Measurements from ENCODE around the gene EMX2.
A peak's percentile ranks its signal among the peaks of the same experiment; 100 is the strongest.

DNA sequence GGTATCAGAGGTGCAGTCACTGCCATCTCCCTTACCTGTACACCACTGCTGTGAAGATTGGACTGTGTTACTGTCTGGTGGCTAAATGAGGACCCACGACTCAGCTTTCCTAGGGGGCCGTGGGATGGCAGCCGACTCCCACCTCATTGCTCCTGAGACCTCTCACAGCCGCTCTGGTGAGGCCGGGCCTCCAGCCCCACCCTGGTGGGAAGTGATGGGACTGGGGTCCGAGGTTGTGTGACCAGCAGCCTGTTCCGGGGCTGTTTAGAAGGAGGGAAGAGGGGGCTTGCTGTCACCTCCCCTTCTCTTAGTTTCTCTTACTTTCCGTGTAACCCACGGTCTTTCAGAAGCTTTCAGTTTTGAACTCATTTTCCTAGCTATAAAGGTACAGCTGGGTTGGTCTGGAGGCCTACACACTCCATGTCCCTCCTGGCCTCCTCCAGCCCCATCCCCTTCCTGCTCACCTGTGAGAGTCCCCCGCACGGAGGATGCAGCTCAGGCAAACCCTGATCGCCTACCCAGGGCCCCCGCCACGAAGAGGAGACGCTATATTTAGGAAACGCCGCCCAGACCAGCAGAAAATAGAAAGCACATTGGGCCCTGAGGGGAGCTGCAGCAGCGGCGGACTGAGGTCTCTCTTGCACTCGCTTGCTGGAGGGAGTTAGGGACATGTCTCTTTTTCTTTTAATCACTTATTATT is 4.6 kb downstream of the EMX2 start:
- TF ChIP-seq, protein P1, sequence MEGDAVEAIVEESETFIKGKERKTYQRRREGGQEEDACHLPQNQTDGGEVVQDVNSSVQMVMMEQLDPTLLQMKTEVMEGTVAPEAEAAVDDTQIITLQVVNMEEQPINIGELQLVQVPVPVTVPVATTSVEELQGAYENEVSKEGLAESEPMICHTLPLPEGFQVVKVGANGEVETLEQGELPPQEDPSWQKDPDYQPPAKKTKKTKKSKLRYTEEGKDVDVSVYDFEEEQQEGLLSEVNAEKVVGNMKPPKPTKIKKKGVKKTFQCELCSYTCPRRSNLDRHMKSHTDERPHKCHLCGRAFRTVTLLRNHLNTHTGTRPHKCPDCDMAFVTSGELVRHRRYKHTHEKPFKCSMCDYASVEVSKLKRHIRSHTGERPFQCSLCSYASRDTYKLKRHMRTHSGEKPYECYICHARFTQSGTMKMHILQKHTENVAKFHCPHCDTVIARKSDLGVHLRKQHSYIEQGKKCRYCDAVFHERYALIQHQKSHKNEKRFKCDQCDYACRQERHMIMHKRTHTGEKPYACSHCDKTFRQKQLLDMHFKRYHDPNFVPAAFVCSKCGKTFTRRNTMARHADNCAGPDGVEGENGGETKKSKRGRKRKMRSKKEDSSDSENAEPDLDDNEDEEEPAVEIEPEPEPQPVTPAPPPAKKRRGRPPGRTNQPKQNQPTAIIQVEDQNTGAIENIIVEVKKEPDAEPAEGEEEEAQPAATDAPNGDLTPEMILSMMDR (conservative IDR thresholded peaks at IDR 0.05 in 1 of 2, IDR thresholded peaks at IDR 0.05 in 1 of 2; ENCODE audit: extremely low read depth in 1 of 2, insufficient read depth in 1 of 2, low read depth in 1 of 2, low read length in 2 of 2): no peak
- TF ChIP-seq EZH2 (IDR thresholded peaks at IDR 0.05; ENCODE audit: borderline replicate concordance, low read length): peak; percentile 70
